GM23338 (cell line): Measurements from ENCODE around the gene PNKP. TPM values are rescaled to one million over a fixed set of nuclear protein-coding genes. Genes with fewer than 3 reads are reported as not detected.

ENCODE experiments used
- ATAC-seq: fragments of 200-7000 bp; cut with Tn5 transposase; 3 replicates; pipeline ENCODE4 v1.9.1; 2020
- DNase-seq: peaks from one replicate; pipeline ENCODE4 v3.0.0-alpha.2; 2015; ENCODE audit warnings: low spot score
- H2AFZ ChIP-seq: fragments of 200-600 bp; sonication (generic); 2 replicates; pipeline ENCODE4 v1.8.0; 2016; ENCODE audit warnings: antibody characterized with exemption, mild to moderate bottlenecking, moderate library complexity
- H3F3A ChIP-seq: fragments of 200-600 bp; sonication (generic); replicated peaks from 2 replicates; pipeline ENCODE4 v1.8.0; 2017; ENCODE audit warnings: antibody characterized with exemption, mixed run types, low read depth
- H3K27ac ChIP-seq: fragments of 200-600 bp; sonication (generic); 2 replicates; pipeline ENCODE4 v1.6.1; 2016; ENCODE audit warnings: low read depth
- H3K27me3 ChIP-seq: fragments of 200-600 bp; sonication (generic); 2 replicates; pipeline ENCODE4 v1.8.0; 2016; ENCODE audit warnings: mild to moderate bottlenecking, mixed run types, moderate library complexity; ENCODE audit not compliant: insufficient read depth
- H3K36me3 ChIP-seq: fragments of 200-600 bp; sonication (generic); 2 replicates; pipeline ENCODE4 v1.8.0; 2016; ENCODE audit warnings: mild to moderate bottlenecking; ENCODE audit not compliant: insufficient read depth
- H3K4me1 ChIP-seq: fragments of 200-600 bp; sonication (generic); 2 replicates; pipeline ENCODE4 v1.8.0; 2016; ENCODE audit warnings: mild to moderate bottlenecking, moderate library complexity; ENCODE audit not compliant: insufficient read depth
- H3K4me2 ChIP-seq: fragments of 200-600 bp; sonication (generic); 2 replicates; pipeline ENCODE4 v1.7.1; 2017; ENCODE audit warnings: mixed run types
- H3K4me3 ChIP-seq: fragments of 200-600 bp; sonication (generic); 2 replicates; pipeline ENCODE4 v1.6.1; 2016; ENCODE audit warnings: mixed run types
- H3K79me2 ChIP-seq: fragments of 200-600 bp; sonication (generic); replicated peaks from 2 replicates; pipeline ENCODE4 v1.8.0; 2017; ENCODE audit warnings: mild to moderate bottlenecking; ENCODE audit not compliant: insufficient read depth
- H3K9me2 ChIP-seq: fragments of 200-600 bp; sonication (generic); 2 replicates; pipeline ENCODE4 v1.8.0; 2017; ENCODE audit not compliant: insufficient read depth
- H4K20me1 ChIP-seq: fragments of 200-600 bp; sonication (generic); replicated peaks from 2 replicates; pipeline ENCODE4 v1.8.0; 2017; ENCODE audit warnings: mild to moderate bottlenecking; ENCODE audit not compliant: insufficient read depth
- H3K27ac Mint-ChIP-seq: 2 replicates; pipeline ENCODE4 v1.8.0; 2020; ENCODE audit warnings: inconsistent platforms, mild to moderate bottlenecking, moderate library complexity, mixed read lengths
- H3K27me3 Mint-ChIP-seq: 3 replicates; pipeline ENCODE4 v1.8.0; 2022; ENCODE audit warnings: low read depth, mild to moderate bottlenecking, moderate library complexity, mixed read lengths, inconsistent platforms; ENCODE audit not compliant: insufficient read depth, poor library complexity
- H3K36me3 Mint-ChIP-seq: 3 replicates; pipeline ENCODE4 v1.8.0; 2021; ENCODE audit warnings: low read depth, mild to moderate bottlenecking, inconsistent platforms, moderate library complexity, mixed read lengths
- H3K4me1 Mint-ChIP-seq: 3 replicates; pipeline ENCODE4 v1.8.0; 2020; ENCODE audit warnings: mild to moderate bottlenecking, inconsistent platforms, mixed read lengths
- H3K4me3 Mint-ChIP-seq: 3 replicates; pipeline ENCODE4 v1.8.0; 2021; ENCODE audit warnings: moderate library complexity, mild to moderate bottlenecking, inconsistent platforms, mixed read lengths
- H3K9me3 Mint-ChIP-seq: 3 replicates; pipeline ENCODE4 v1.8.0; 2020; ENCODE audit warnings: moderate library complexity, mild to moderate bottlenecking, inconsistent platforms, mixed read lengths
- CREB1 ChIP-seq: fragments of 250-450 bp; sonication (Bioruptor Pico); IDR thresholded peaks from 2 replicates; pipeline ENCODE4 v1.5.0; 2020; ENCODE audit warnings: low read depth, mild to moderate bottlenecking, moderate library complexity
- EZH2 ChIP-seq: fragments of 200-600 bp; sonication (generic); IDR thresholded peaks from one replicate; pipeline ENCODE4 v1.8.0; 2017; ENCODE audit warnings: antibody characterized with exemption, mild to moderate bottlenecking, low read depth; ENCODE audit not compliant: unreplicated experiment
- EZH2phosphoT487 ChIP-seq: fragments of 200-600 bp; sonication (generic); IDR thresholded peaks from one replicate; pipeline ENCODE4 v1.8.1; 2018; ENCODE audit warnings: antibody characterized with exemption; ENCODE audit not compliant: unreplicated experiment
- NANOG ChIP-seq: IDR thresholded peaks from 2 replicates; pipeline ENCODE4 v1.6.1; 2016; ENCODE audit warnings: antibody characterized with exemption, borderline replicate concordance
- POLR2AphosphoS5 ChIP-seq: IDR thresholded peaks from 2 replicates; pipeline ENCODE4 v1.6.1; 2016; ENCODE audit warnings: antibody characterized with exemption, low read depth
- polyA plus RNA-seq: library from polyadenylated mRNA; unstranded; fragments of >200 nt; fragmentation: Nextera tagmentation; extraction: Ambion mirVana; gene quantifications from 2 replicates; pipeline ENCODE4 v1.2.1, GENCODE V29; 2016
- total RNA-seq: library from RNA; depleted of rRNA; stranded (reverse); fragments of >200 nt; shearing (Covaris generic); gene quantifications from 2 replicates; pipeline ENCODE4 v1.2.3, GENCODE V29; 2014
- TF ChIP-seq, protein P1 (sequence below): fragments of 250-450 bp; sonication (Bioruptor Pico); IDR thresholded peaks from 2 replicates; pipeline ENCODE4 v1.5.0; 2020; ENCODE audit warnings: mild to moderate bottlenecking, moderate library complexity
- TF ChIP-seq, protein P2 (sequence below), 2 experiments: fragments of 200-600 bp in 1 of 2; sonication (generic) in 1 of 2; conservative IDR thresholded peaks; 2 replicates each; pipeline versions ENCODE4 v1.5.1 to v1.6.1; 2016 to 2017; ENCODE audit warnings: antibody characterized with exemption in 2 of 2, low read depth in 2 of 2, mild to moderate bottlenecking in 2 of 2, moderate library complexity in 1 of 2

PNKP gene
- total and polyA plus RNA-seq, 2 experiments from 2014 or later, result 99.6 to 109 TPM

DNA sequence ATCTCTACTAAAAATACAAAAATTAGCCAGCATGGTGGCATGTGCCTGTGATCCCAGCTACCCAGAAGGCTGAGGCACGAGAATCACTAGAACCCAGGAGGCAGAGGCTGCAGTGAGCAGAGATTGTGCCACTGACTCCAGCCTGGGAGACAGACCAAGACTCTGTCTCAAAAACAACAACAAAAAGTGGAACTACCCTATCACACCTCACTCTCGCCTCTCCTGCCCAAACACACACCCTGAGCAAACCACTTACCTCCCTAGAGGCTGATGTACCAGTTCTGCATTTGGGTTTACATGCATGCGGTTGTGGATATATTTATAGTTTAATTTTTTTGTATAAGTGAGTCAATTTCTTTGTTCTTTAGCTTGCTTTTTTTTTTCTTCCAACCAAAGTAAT is 24.1 kb downstream of the PNKP start (continued):
- TF ChIP-seq, protein P1, sequence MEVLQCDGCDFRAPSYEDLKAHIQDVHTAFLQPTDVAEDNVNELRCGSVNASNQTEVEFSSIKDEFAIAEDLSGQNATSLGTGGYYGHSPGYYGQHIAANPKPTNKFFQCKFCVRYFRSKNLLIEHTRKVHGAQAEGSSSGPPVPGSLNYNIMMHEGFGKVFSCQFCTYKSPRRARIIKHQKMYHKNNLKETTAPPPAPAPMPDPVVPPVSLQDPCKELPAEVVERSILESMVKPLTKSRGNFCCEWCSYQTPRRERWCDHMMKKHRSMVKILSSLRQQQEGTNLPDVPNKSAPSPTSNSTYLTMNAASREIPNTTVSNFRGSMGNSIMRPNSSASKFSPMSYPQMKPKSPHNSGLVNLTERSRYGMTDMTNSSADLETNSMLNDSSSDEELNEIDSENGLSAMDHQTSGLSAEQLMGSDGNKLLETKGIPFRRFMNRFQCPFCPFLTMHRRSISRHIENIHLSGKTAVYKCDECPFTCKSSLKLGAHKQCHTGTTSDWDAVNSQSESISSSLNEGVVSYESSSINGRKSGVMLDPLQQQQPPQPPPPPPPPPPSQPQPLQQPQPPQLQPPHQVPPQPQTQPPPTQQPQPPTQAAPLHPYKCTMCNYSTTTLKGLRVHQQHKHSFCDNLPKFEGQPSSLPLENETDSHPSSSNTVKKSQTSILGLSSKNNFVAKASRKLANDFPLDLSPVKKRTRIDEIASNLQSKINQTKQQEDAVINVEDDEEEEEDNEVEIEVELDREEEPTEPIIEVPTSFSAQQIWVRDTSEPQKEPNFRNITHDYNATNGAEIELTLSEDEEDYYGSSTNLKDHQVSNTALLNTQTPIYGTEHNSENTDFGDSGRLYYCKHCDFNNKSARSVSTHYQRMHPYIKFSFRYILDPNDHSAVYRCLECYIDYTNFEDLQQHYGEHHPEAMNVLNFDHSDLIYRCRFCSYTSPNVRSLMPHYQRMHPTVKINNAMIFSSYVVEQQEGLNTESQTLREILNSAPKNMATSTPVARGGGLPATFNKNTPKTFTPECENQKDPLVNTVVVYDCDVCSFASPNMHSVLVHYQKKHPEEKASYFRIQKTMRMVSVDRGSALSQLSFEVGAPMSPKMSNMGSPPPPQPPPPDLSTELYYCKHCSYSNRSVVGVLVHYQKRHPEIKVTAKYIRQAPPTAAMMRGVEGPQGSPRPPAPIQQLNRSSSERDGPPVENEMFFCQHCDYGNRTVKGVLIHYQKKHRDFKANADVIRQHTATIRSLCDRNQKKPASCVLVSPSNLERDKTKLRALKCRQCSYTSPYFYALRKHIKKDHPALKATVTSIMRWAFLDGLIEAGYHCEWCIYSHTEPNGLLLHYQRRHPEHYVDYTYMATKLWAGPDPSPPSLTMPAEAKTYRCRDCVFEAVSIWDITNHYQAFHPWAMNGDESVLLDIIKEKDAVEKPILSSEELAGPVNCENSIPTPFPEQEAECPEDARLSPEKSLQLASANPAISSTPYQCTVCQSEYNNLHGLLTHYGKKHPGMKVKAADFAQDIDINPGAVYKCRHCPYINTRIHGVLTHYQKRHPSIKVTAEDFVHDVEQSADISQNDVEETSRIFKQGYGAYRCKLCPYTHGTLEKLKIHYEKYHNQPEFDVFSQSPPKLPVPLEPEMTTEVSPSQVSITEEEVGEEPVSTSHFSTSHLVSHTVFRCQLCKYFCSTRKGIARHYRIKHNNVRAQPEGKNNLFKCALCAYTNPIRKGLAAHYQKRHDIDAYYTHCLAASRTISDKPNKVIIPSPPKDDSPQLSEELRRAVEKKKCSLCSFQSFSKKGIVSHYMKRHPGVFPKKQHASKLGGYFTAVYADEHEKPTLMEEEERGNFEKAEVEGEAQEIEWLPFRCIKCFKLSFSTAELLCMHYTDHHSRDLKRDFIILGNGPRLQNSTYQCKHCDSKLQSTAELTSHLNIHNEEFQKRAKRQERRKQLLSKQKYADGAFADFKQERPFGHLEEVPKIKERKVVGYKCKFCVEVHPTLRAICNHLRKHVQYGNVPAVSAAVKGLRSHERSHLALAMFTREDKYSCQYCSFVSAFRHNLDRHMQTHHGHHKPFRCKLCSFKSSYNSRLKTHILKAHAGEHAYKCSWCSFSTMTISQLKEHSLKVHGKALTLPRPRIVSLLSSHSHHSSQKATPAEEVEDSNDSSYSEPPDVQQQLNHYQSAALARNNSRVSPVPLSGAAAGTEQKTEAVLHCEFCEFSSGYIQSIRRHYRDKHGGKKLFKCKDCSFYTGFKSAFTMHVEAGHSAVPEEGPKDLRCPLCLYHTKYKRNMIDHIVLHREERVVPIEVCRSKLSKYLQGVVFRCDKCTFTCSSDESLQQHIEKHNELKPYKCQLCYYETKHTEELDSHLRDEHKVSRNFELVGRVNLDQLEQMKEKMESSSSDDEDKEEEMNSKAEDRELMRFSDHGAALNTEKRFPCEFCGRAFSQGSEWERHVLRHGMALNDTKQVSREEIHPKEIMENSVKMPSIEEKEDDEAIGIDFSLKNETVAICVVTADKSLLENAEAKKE (CRISPR knock-in tag), result no peak
- TF ChIP-seq CREB1, result no peak
- TF ChIP-seq EZH2, result no peak
- no peak for TF ChIP-seq NANOG
- TF ChIP-seq POLR2AphosphoS5, result no peak

DNA sequence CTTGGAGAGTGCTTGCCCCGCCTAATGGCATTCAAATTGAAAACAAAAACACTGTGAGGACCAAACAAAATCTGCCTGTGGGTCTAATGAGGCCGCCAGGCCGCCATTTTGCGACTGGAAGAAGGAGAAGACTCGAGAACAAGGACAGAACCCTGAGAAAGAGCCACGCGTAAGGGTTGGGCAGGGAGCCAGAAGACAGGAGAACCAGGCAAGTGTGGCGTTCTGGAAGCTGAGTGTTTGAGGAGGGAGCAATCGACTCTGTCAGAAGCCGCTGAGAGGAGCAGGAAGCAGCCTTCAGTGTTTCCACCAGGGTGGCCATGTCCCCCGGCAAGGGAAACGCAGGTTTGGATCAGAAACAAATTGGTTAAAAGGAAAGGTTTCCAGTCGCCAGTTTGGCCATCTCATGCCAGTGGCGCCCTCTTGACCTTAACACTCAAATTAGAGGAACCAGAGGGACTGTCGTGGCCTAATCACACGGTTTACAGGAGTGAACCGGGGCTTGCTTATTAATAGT is 26.6 kb downstream of the PNKP start:
- Histone ChIP-seq H3K4me3 (no peak overlapping the region), H3K79me2 (no peaks in the 10 kb centered on the region), H4K20me1 (peaks cover 4% of the 10 kb centered on the region; the same call in 1 of the 2 replicates), H3K9me2 (no peaks in the 10 kb centered on the region), H3K4me1 (no peaks in the 10 kb centered on the region), H2AFZ (no peak overlapping the region), H3K27ac (peak overlapping the region; percentile 50; the same call in 1 of the 2 replicates), H3K27me3 (no peaks in the 10 kb centered on the region), H3K4me2 (no peak overlapping the region), H3K36me3 (no peaks in the 10 kb centered on the region), H3F3A (0 out of 2 replicates have a peak, but pooled peaks cover 3% of the 10 kb centered on the region)
- peaks cover 37% of the 10 kb centered on the region for H3K36me3 Mint-ChIP-seq
- TF ChIP-seq EZH2phosphoT487, result no peak
- TF ChIP-seq, protein P2, sequence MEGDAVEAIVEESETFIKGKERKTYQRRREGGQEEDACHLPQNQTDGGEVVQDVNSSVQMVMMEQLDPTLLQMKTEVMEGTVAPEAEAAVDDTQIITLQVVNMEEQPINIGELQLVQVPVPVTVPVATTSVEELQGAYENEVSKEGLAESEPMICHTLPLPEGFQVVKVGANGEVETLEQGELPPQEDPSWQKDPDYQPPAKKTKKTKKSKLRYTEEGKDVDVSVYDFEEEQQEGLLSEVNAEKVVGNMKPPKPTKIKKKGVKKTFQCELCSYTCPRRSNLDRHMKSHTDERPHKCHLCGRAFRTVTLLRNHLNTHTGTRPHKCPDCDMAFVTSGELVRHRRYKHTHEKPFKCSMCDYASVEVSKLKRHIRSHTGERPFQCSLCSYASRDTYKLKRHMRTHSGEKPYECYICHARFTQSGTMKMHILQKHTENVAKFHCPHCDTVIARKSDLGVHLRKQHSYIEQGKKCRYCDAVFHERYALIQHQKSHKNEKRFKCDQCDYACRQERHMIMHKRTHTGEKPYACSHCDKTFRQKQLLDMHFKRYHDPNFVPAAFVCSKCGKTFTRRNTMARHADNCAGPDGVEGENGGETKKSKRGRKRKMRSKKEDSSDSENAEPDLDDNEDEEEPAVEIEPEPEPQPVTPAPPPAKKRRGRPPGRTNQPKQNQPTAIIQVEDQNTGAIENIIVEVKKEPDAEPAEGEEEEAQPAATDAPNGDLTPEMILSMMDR (conservative IDR thresholded peaks at IDR 0.05; ENCODE audit: low read depth in 2 of 2), result peak in 1 of 2 experiments; percentile 36; a peak in 2 of 4 replicates
- no peak overlapping the region; the same call in 1 of the 2 replicates for H3K27ac Mint-ChIP-seq
- ATAC-seq, result no peak
- DNase-seq, result peak; percentile 36
- no peak overlapping the region for H3K4me3 Mint-ChIP-seq
- peaks cover 15% of the 10 kb centered on the region for H3K27me3 Mint-ChIP-seq
- peaks cover 6% of the 10 kb centered on the region for H3K4me1 Mint-ChIP-seq
- no peaks in the 10 kb centered on the region for H3K9me3 Mint-ChIP-seq
